Natural killer cell (primary cell): Measurements from ENCODE around the gene WDR3. TPM values are rescaled to one million over a fixed set of nuclear protein-coding genes. Genes with fewer than 3 reads are reported as not detected.

Experiments
- ATAC-seq, 3 donors: fragments of 150-1000 bp in 2 of 3; fragments of 200-7000 bp in 1 of 3; cut with Tn5 transposase; 1 replicate in 1 of 3; 2 replicates in 2 of 3; pipeline ENCODE4 v1.10.0; 2021; ENCODE audit warnings: mild to moderate bottlenecking in 2 of 3, moderate library complexity in 2 of 3
- DNase-seq, 2 donors: peaks; one replicate each; pipeline versions ENCODE4 v3.0.0 to v3.0.0-alpha.2; 2013 to 2021; ENCODE audit warnings: mixed read lengths in 1 of 2
- H3K27ac ChIP-seq: one replicate; pipeline ENCODE4 v1.5.1; 2013; ENCODE audit warnings: mild to moderate bottlenecking, low read length
- H3K27me3 ChIP-seq: one replicate; pipeline ENCODE4 v1.6.1; 2013; ENCODE audit warnings: low read length; ENCODE audit not compliant: control insufficient read depth, insufficient read depth
- H3K36me3 ChIP-seq: one replicate; pipeline ENCODE4 v1.6.1; 2013; ENCODE audit warnings: low read length; ENCODE audit not compliant: control insufficient read depth, insufficient read depth
- H3K4me1 ChIP-seq: one replicate; pipeline ENCODE4 v1.6.1; 2013; ENCODE audit warnings: low read length; ENCODE audit not compliant: control insufficient read depth, insufficient read depth
- H3K4me3 ChIP-seq: one replicate; pipeline ENCODE4 v1.5.1; 2013; ENCODE audit warnings: low read length
- H3K9me3 ChIP-seq: one replicate; pipeline ENCODE4 v1.6.1; 2013; ENCODE audit warnings: low read length; ENCODE audit not compliant: control insufficient read depth, insufficient read depth
- H3K27ac Mint-ChIP-seq, 2 donors: one replicate each; pipeline ENCODE4 v1.8.0; 2022; ENCODE audit warnings: mild to moderate bottlenecking in 2 of 2, mixed read lengths in 2 of 2, moderate library complexity in 1 of 2
- H3K27me3 Mint-ChIP-seq, 2 donors: one replicate each; pipeline ENCODE4 v1.8.0; 2022; ENCODE audit warnings: low read depth in 2 of 2, mixed read lengths in 2 of 2
- H3K36me3 Mint-ChIP-seq: one replicate; pipeline ENCODE4 v1.8.0; 2022; ENCODE audit warnings: mixed read lengths
- H3K4me1 Mint-ChIP-seq, 2 donors: one replicate each; pipeline ENCODE4 v1.8.0; 2022; ENCODE audit warnings: mixed read lengths in 2 of 2
- H3K4me3 Mint-ChIP-seq: one replicate; pipeline ENCODE4 v1.8.0; 2022; ENCODE audit warnings: mild to moderate bottlenecking, moderate library complexity, mixed read lengths
- H3K9me3 Mint-ChIP-seq, 2 donors: one replicate each; pipeline ENCODE4 v1.8.0; 2022; ENCODE audit warnings: mixed read lengths in 2 of 2
- CTCF ChIP-seq: fragments of 200-600 bp; IDR thresholded peaks from one replicate; pipeline ENCODE4 v1.8.0; 2022; ENCODE audit warnings: antibody characterized with exemption
- WGBS: methylation state at CpG from one replicate; pipeline ENCODE4 v1.1.7; 2013; ENCODE audit warnings: missing lambda C conversion rate; ENCODE audit not compliant: insufficient coverage; 5-methylcytosine and 5-hydroxymethylcytosine counted together
- intact Hi-C: fragments of 100-400 bp; cut with micrococcal nuclease; formaldehyde crosslinking; loops from one replicate; pipeline ENCODE4 v1.14.2; 2022
- total RNA-seq, 4 donors: library from RNA; stranded (reverse); fragments of 120-200 nt in 1 of 4; gene quantifications; one replicate each; pipeline versions ENCODE4 v1.2.3 to v1.2.4, GENCODE V29; 2013 to 2022

Gene WDR3
- total RNA-seq, 3 donors from 2014 or later (not counting 1 experiment from before 2014, with no cell fraction given) = 7.2 to 13.0 (median 8.3) TPM

GRCh38 chr1:117932576-117932975, 3.0 kb downstream of the WDR3 start:
- no peaks in the 10 kb centered on the region for H3K27me3 ChIP-seq
- Mint-ChIP-seq H3K4me3 (no peak overlapping the region), H3K4me1 (peaks cover 35 to 42% of the 10 kb centered on the region in 2 donors), H3K36me3 (peaks cover 8% of the 10 kb centered on the region), H3K9me3 (no peaks in the 10 kb centered on the region), H3K27me3 (no peaks in the 10 kb centered on the region), H3K27ac (no peak overlapping the region)
- H3K9me3 ChIP-seq = no peaks in the 10 kb centered on the region
- WGBS = 97% methylated on average over 4 of the region's 4 CpGs
- no peak for TF ChIP-seq CTCF
- H3K27ac ChIP-seq = no peak overlapping the region
- peaks cover 23% of the 10 kb centered on the region for H3K36me3 ChIP-seq
- no peak for DNase-seq
- peaks cover 18% of the 10 kb centered on the region for H3K4me1 ChIP-seq
- no peak overlapping the region for H3K4me3 ChIP-seq
- intact Hi-C loops = no loop called here
- no peak for ATAC-seq

- no peaks in the 10 kb centered on the region for H3K9me3 ChIP-seq
- H3K4me3 ChIP-seq = no peak overlapping the region
- intact Hi-C loops = no loop called here
- DNase-seq = no peak
- H3K4me1 Mint-ChIP-seq = peaks cover 28 to 35% of the 10 kb centered on the region in 2 donors
- H3K27ac Mint-ChIP-seq = no peak overlapping the region
- H3K4me1 ChIP-seq = peaks cover 16% of the 10 kb centered on the region
- no peak for ATAC-seq
- H3K27me3 ChIP-seq = no peaks in the 10 kb centered on the region
- H3K27ac ChIP-seq = no peak overlapping the region
- H3K27me3 Mint-ChIP-seq = no peaks in the 10 kb centered on the region
- H3K36me3 ChIP-seq = peaks cover 34% of the 10 kb centered on the region
- TF ChIP-seq CTCF = no peak
- H3K9me3 Mint-ChIP-seq = no peaks in the 10 kb centered on the region
- H3K36me3 Mint-ChIP-seq = peaks cover 19% of the 10 kb centered on the region
- whole genome bisulfite sequencing = no CpG with 5 or more reads among the region's 2 CpGs
- no peak overlapping the region for H3K4me3 Mint-ChIP-seq
These were observed 4.2 kb downstream of the WDR3 start for GRCh38 chr1:117933769-117934168.

- Mint-ChIP-seq H3K9me3 (no peaks in the 10 kb centered on the region), H3K4me1 (no peaks in the 10 kb centered on the region), H3K4me3 (no peak overlapping the region), H3K36me3 (peaks cover 53% of the 10 kb centered on the region), H3K27me3 (no peaks in the 10 kb centered on the region), H3K27ac (no peak overlapping the region)
- intact Hi-C loops = no loop called here
- Histone ChIP-seq H3K36me3 (peaks cover 91% of the 10 kb centered on the region), H3K27me3 (no peaks in the 10 kb centered on the region), H3K4me1 (no peaks in the 10 kb centered on the region), H3K4me3 (no peak overlapping the region), H3K9me3 (no peaks in the 10 kb centered on the region), H3K27ac (no peak overlapping the region)
- DNase-seq (no peak), ATAC-seq (no peak)
- no peak for TF ChIP-seq CTCF
- WGBS = 92% methylated on average over 2 of the region's 2 CpGs
These were observed 12.8 kb downstream of the WDR3 start for GRCh38 chr1:117942293-117942692.

- no peaks in the 10 kb centered on the region for H3K9me3 ChIP-seq
- 100% methylated on average over 1 of the region's 1 CpG for WGBS
- no peak overlapping the region for H3K27ac ChIP-seq
- TF ChIP-seq CTCF = no peak
- H3K36me3 Mint-ChIP-seq = peaks cover 47% of the 10 kb centered on the region
- ATAC-seq (no peak), DNase-seq (no peak)
- H3K27ac Mint-ChIP-seq = no peak overlapping the region
- H3K4me3 ChIP-seq = no peak overlapping the region
- no peaks in the 10 kb centered on the region for H3K27me3 Mint-ChIP-seq
- H3K27me3 ChIP-seq = no peaks in the 10 kb centered on the region
- H3K36me3 ChIP-seq = peaks cover 92% of the 10 kb centered on the region
- H3K9me3 Mint-ChIP-seq = no peaks in the 10 kb centered on the region
- no peaks in the 10 kb centered on the region for H3K4me1 ChIP-seq
- intact Hi-C loops = no loop called here
- no peak overlapping the region for H3K4me3 Mint-ChIP-seq
- no peaks in the 10 kb centered on the region for H3K4me1 Mint-ChIP-seq
These were observed 22.8 kb downstream of the WDR3 start for GRCh38 chr1:117952386-117952785.
